Measurements from ENCODE around the gene UHRF1.

Gene UHRF1

DNA sequence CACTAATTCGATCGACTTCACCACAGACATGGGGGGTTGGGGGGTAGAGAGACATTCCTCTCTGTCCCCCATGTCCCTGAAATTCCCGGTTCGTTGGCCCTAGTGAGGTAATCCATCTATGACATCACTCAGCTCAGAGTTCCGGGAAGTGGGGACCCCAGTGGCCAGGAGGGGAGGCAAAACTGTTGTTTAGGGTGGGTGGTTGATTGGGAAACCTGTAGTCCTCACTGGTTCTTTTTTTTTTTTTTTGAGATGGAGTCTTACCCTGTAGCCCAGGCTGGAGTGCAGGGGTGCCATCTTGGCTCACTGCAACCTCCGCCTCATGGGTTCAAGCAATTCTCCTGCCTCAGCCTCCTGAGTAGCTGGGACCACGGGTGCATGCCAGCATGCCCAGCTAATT lies 6.5 kb upstream of the UHRF1 start, which contains the start of gene ARRDC5:
Gene ARRDC5, minus strand, starts transcription at position 101 of the 400 bp plus-strand sequence. Its CDS starts 71 bp downstream, at position 30.
- no peak for DNase-seq

DNA sequence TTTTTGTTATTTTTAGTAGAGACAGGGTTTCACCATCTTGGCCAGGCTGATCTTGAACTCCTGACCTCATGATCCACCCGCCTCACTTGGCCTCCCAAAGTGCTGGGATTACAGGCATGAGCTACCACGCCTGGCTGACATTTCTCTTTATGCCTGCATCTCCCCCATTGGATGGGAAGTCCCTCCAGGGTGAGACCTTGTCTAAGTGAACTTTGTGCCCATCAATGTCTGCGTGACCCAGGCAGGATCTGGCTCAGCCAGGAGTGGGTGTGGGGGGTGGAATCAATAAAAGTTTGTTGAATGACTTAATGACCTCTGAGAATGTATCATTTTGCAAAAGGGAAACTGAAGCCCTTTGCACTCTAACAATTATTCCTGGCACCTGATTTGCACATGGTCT lies 4.8 kb upstream of the UHRF1 start:
- DNase-seq: no peak

DNA sequence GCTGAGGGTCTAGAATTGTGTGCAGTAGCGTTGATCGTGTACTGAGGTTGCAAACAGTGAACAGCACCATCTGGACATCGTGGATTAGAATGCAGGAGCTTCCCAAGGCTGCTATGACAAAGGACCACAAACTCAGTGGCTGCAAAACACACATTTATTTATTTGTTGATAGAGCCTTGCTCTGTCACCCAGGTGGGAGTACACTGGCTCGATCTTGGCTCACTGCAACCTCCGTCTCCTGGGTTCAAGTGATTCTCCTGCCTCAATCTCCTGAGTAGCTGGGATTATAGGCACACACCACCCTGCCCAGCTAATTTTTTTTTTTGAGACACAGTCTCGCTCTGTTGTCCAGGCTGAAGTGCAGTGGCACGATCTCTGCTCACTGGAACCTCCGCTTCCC lies 2.3 kb upstream of the UHRF1 start:
- DNase-seq: no peak

GRCh38 chr19:4908360-4908759 lies 941 bp upstream of the UHRF1 start:
- DNase-seq: no peak

- DNase-seq: no peak
Measured at GRCh38 chr19:4908781-4909155, 533 bp upstream of the UHRF1 start.

- peak; percentile 79 for DNase-seq
Measured at GRCh38 chr19:4909897-4910593, 744 bp downstream of the UHRF1 start.

- DNase-seq: peak; percentile 33
Measured at GRCh38 chr19:4910594-4911281, 1.4 kb downstream of the UHRF1 start.

GRCh38 chr19:4911314-4911713 lies 2.0 kb downstream of the UHRF1 start:
- no peak for DNase-seq

DNA sequence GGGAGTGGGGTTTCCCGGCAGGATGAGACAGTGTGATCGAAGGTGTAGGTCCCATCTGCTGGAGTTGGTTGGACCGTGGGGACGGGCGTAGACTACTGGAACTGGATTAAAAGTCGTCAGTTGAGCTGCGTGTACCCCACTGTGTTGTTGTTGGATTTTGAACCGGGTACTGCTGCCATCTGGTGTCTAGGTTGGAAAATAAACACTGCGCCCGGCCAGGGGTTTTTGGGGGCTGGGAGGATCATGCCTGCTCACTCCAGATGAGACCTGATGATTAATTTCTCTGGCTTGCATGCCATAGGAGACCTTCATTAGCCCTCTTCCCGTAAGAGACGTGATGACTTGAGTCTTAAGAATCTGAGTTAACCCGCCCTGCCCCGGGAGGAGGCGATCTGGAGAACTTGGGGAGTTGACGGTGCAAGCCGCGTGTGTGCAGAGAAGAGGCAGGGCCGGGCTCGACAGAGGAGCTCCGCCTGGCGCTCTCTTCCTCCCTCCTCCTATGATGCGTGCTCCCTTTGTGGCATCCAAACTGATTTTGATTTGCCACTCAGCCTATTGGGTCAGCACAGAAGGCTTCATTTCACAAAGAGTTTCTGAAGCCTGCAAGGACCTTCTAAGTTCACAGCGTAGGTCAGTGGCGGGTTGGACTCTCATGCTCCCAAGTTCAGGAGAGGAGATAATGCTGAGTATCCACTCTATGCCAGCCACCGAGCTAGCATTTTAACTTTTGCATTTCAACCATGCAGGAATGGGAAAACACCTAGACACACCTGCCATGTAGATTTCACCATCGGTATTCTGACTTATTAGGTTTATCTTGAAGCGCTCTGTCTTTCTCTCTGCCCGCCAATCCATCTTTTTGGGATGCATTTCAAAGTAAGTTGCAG lies 2.7 kb downstream of the UHRF1 start:
- DNase-seq: peak; percentile 65

- DNase-seq: no peak
Measured at GRCh38 chr19:4913996-4914735, 4.9 kb downstream of the UHRF1 start.

GRCh38 chr19:4914736-4915501 lies 5.6 kb downstream of the UHRF1 start:
- no peak for DNase-seq

DNA sequence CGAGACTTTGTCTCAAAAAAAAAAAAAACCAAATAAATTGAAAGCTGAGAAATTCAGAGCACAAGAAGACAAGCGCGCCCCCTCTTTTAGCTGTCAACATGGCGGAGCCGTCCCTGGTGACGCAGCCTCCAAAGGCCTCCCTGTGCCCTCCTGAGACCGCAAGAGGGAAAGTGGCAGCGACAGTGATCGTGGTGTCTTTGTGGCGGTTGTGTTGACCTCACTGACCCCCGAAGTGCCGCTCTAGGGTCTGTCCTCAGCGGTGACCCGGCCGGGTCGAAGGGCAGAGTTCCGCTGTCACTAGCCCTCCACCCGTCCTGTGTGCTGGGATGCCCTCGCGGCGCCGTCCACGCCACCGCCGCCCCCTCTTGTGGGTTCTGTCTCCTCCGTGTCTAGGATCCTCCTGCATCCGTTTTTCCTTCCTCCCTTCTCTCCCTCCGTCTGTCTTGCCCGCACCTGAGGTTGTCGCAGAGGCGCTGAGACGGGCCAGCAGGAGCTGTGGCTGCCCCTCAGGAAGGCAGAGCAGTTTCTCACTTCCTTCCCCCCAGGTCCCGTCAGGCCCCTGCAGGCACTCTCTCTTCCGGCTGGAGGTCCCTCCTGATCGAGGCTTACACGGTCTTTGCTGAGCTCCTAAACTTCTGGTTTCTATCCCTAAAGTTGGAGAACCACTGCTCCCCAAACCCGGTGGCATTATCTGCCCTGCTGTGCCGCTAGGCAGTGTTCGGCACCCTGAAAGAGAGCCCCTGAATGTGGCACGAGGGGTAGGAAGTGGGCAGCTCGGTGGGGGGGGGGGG lies 7.2 kb downstream of the UHRF1 start:
- DNase-seq: no peak

DNA sequence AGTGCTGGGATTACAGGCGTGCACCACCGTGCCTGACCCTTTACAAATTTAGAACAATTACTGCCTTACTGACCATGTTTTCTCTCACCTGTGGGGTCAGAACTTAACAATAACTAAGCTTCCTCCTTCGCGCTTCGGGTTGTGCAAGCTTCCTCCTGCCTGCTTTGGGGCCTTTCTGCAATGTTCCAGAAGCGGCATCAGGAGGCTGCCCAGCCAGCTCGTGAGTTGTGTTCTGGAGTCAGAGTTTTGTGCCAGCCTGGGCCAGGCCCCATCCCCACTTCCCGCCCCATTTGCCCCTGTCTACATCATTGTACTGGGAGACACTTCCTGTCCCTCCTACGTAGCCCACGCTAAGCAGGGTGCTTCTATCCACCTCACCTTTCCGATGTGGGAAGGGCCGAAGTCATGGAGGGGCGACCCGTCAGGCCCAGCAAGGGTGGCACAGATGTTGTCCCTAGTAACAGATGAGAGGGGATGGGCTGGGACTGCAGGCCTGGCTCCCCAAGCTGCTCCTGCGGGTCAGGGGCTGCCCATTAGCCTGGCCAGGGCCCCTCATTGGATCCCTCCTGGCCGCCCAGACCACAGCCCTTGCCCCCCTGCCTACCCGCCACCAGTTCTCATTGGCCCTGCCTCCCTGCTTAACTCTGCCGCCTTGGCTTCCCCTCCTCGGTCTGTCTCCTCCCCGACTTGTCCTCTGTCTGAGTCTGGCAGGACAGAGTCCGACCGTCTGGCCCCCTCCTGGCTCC lies 13.4 kb downstream of the UHRF1 start:
- DNase-seq: no peak

DNA sequence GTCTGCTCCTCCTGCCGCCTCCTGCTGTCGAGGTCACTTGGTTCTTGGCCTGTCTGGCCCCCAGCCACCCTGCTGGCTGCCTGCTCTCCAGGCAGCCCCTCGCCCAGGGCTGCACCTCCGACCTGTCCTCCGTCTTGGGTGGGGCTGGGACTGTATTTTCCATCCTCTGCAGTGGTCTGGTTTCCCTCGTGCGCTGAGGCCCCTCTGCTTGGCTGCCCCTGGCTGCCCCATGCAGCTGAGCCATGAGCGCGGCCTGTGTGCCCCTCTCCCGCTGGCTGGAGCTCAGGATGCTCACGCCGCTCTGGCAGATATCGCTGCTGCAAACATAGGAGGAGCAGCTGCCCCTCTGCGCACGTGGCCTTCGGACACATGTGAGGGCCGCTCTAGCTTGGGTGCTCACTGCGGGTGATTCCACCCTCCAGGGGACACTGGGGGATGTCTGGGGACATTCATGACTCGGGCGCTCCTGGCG lies 14.0 kb downstream of the UHRF1 start:
- no peak for DNase-seq

DNA sequence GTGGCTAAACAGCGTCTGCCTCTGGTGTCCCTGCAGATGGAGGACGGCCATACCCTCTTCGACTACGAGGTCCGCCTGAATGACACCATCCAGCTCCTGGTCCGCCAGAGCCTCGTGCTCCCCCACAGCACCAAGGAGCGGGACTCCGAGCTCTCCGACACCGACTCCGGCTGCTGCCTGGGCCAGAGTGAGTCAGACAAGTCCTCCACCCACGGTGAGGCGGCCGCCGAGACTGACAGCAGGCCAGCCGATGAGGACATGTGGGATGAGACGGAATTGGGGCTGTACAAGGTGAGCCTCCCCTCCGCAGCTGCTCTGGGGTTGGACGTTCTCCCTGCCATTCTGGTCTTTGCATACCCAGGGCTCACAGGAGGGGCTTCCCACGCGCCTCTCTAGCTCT lies 19.9 kb downstream of the UHRF1 start:
- no peak for DNase-seq

DNA sequence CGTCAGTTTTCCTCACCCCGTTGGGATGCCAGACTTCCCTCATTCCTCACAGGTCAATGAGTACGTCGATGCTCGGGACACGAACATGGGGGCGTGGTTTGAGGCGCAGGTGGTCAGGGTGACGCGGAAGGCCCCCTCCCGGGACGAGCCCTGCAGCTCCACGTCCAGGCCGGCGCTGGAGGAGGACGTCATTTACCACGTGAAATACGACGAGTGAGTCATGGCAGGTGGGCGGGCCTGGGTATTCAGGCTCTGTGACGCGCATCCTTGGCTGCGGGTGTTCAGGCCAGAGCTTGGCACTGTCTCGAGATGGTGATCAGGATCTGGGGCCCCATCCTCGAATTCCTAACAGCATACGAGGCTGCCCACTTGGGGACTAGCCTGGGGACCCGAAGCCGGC lies 21.4 kb downstream of the UHRF1 start:
- DNase-seq: no peak

GRCh38 chr19:4932711-4933110 lies 23.4 kb downstream of the UHRF1 start:
- no peak for DNase-seq

- no peak for DNase-seq
Measured at GRCh38 chr19:4933528-4933927, 24.2 kb downstream of the UHRF1 start.

DNA sequence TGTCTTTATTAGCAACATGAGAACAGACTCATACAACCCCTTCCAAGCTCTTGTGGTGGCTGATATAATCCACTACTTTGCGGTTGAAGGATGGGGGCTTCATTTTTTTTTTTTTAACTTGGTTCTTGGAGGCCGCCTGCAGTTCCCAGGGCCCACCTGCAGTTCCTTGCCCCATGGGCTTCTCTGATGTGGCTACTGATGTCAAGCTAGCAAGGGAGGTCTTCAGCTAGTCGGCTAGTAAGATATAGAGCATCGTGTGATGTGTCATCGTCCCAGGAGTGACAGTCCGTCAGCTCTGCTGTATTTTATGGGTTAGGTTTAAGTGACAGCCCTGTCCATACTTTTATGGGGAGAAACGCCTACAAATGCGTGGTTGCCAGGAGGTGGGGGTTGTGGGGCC lies 26.1 kb downstream of the UHRF1 start:
- DNase-seq: no peak

DNA sequence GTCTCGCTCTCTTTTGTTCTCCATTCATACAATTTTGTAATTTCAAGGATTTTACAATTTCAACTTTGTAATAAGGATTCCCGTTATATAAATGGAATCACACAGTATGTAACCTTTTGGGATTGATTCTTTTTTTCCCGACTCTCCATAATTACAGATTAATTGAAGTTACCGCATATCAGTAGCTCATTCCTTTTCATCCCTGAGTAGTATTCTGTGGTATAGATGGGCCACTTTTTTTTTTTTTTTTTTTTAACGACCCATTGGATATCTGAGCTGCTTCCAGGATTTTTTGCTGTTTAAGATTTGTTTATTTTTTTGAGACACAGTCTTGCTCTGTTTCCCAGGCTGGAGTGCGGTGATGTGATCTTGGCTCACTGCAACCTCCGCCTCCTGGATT lies 27.8 kb downstream of the UHRF1 start:
- no peak for DNase-seq
